Umbilical cord (tissue), 2 donors: ENCODE results near the gene CCND1. TPM values are rescaled to one million over a fixed set of nuclear protein-coding genes. Genes with fewer than 3 reads are reported as not detected.

Experiments used
- DNase-seq: peaks from one replicate; pipeline ENCODE4 v3.0.0-alpha.2; 2015; ENCODE audit warnings: low spot score
- total RNA-seq: library from RNA; depleted of rRNA; stranded (reverse); fragments of >200 nt; gene quantifications from one replicate; pipeline ENCODE4 v1.2.3, GENCODE V29; 2014; ENCODE audit warnings: low replicate concordance; ENCODE audit not compliant: insufficient read depth

CCND1 gene
- total RNA-seq, 1 donor from 2014 or later = 60.7 TPM

- peak; percentile 19 for DNase-seq
Observed at GRCh38 chr11:69640260-69640994, 529 bp upstream of the CCND1 start.

GRCh38 chr11:69641681-69642548 is 959 bp downstream of the CCND1 start:
- DNase-seq = no peak

- peak; percentile 21 for DNase-seq
Observed at GRCh38 chr11:69642549-69642912, 1.6 kb downstream of the CCND1 start.

- DNase-seq = peak; percentile 84
Observed at GRCh38 chr11:69642913-69643632, 2.1 kb downstream of the CCND1 start.

GRCh38 chr11:69643646-69644045 is 2.7 kb downstream of the CCND1 start:
- DNase-seq = no peak

- DNase-seq = peak; percentile 95
Observed at GRCh38 chr11:69644071-69644961, 3.4 kb downstream of the CCND1 start.

- DNase-seq = peak; percentile 33
Observed at GRCh38 chr11:69644962-69645675, 4.2 kb downstream of the CCND1 start.

GRCh38 chr11:69645801-69646492 is 5.0 kb downstream of the CCND1 start:
- DNase-seq = no peak

- no peak for DNase-seq
Observed at GRCh38 chr11:69646493-69647389, 5.8 kb downstream of the CCND1 start.

GRCh38 chr11:69647390-69647748 is 6.4 kb downstream of the CCND1 start:
- DNase-seq = no peak

GRCh38 chr11:69647761-69648497 is 7.0 kb downstream of the CCND1 start:
- no peak for DNase-seq

- no peak for DNase-seq
Observed at GRCh38 chr11:69648679-69649575, 8.0 kb downstream of the CCND1 start.

- no peak for DNase-seq
Observed at GRCh38 chr11:69649576-69649900, 8.6 kb downstream of the CCND1 start.

GRCh38 chr11:69650081-69650831 is 9.3 kb downstream of the CCND1 start:
- DNase-seq = no peak

GRCh38 chr11:69650832-69651344 is 9.9 kb downstream of the CCND1 start:
- DNase-seq = no peak
